Transverse colon (tissue), 3 donors: Measurements from ENCODE around the gene SNRPA1.

Source experiments
- CTCF ChIP-seq, 5 experiments: fragments of 200-600 bp in 3 of 5; fragments of 450-650 bp in 2 of 5; sonication (generic) in 3 of 5; IDR thresholded peaks; 1 replicate in 2 of 5; 2 replicates in 3 of 5; pipeline ENCODE4 v1.5.1; 2016 to 2017; ENCODE audit warnings: antibody characterized with exemption in 5 of 5, inconsistent platforms in 3 of 5, mild to moderate bottlenecking in 2 of 5, moderate library complexity in 1 of 5
- POLR2A ChIP-seq: fragments of 450-650 bp; IDR thresholded peaks from one replicate; pipeline ENCODE4 v1.6.1; 2016; ENCODE audit warnings: antibody characterized with exemption, mild to moderate bottlenecking, moderate library complexity

- TF ChIP-seq CTCF (IDR thresholded peaks at IDR 0.05) (no peak), POLR2A (no peak)
Observed at GRCh38 chr15:101322854-101323477, 27.9 kb upstream of the SNRPA1 start.
